OCI-LY7 (cell line): ENCODE measurements around the gene CCDC32. TPM values are rescaled to one million over a fixed set of nuclear protein-coding genes. Genes with fewer than 3 reads are reported as not detected.
A peak's percentile ranks its signal among the peaks of the same experiment; 100 is the strongest.

Experiments used
- BruUV-seq: library from RNA; stranded (reverse); fragments of 400-500 nt; replicated peaks from 2 replicates; lab custom pipeline; 2021; lab: Mats Ljungman, UMichigan
- CTCF ChIA-PET: fragments of 300-600 bp; sonication (Branson Sonifier 250); formaldehyde crosslinking; loops from one replicate; lab custom pipeline; 2022; ENCODE audit warnings: antibody characterized with exemption; ENCODE audit not compliant: unreplicated experiment; lab: Charles Lee
- POLR2A ChIA-PET: fragments of 300-600 bp; sonication (Branson Sonifier 250); formaldehyde crosslinking; loops from one replicate; lab custom pipeline; 2022; ENCODE audit warnings: antibody characterized with exemption; lab: Charles Lee
- DNase-seq: peaks from one replicate; pipeline ENCODE4 v3.0.0-alpha.2; 2015; ENCODE audit warnings: low spot score
- H2AFZ ChIP-seq: fragments of 200-600 bp; sonication (generic), shearing (Covaris generic); 2 replicates; pipeline ENCODE4 v1.6.1; 2014; ENCODE audit warnings: mild to moderate bottlenecking, antibody characterized with exemption, low read length, moderate library complexity
- H3K27ac ChIP-seq: fragments of 200-600 bp; sonication (generic); 2 replicates; pipeline ENCODE4 v1.5.1; 2014; ENCODE audit warnings: mixed run types, low read depth, mild to moderate bottlenecking, moderate library complexity, low read length, inconsistent platforms; ENCODE audit not compliant: poor library complexity, severe bottlenecking
- H3K36me3 ChIP-seq: fragments of 200-600 bp; sonication (generic); 2 replicates; pipeline ENCODE4 v1.6.1; 2014; ENCODE audit warnings: mild to moderate bottlenecking, antibody characterized with exemption, low read length, moderate library complexity, mixed read lengths; ENCODE audit not compliant: insufficient read depth
- H3K4me1 ChIP-seq: fragments of 200-600 bp; sonication (generic); 2 replicates; pipeline ENCODE4 v1.5.1; 2014; ENCODE audit warnings: mild to moderate bottlenecking, low read length; ENCODE audit not compliant: insufficient read depth, poor library complexity, severe bottlenecking
- H3K4me2 ChIP-seq: fragments of 200-600 bp; sonication (generic); 2 replicates; pipeline ENCODE4 v1.6.1; 2014; ENCODE audit warnings: mild to moderate bottlenecking, low read length
- H3K4me3 ChIP-seq: fragments of 200-600 bp; sonication (generic); 2 replicates; pipeline ENCODE4 v1.5.1; 2014; ENCODE audit warnings: mild to moderate bottlenecking, low read depth, low read length; ENCODE audit not compliant: poor library complexity, severe bottlenecking
- H3K79me2 ChIP-seq: fragments of 200-600 bp; sonication (generic); 2 replicates; pipeline ENCODE4 v1.6.1; 2016; ENCODE audit warnings: low read depth, mild to moderate bottlenecking, low read length, moderate library complexity, mixed read lengths; ENCODE audit not compliant: insufficient read depth
- H3K9me2 ChIP-seq: fragments of 200-600 bp; sonication (generic); 2 replicates; pipeline ENCODE4 v1.6.1; 2016; ENCODE audit warnings: mild to moderate bottlenecking, low read length, mixed read lengths; ENCODE audit not compliant: insufficient read depth
- H3K9me3 ChIP-seq: fragments of 200-600 bp; sonication (generic); 2 replicates; pipeline ENCODE4 v1.6.1; 2014; ENCODE audit warnings: mild to moderate bottlenecking, mixed run types, low read length, mixed read lengths
- H4K20me1 ChIP-seq: fragments of 200-600 bp; sonication (generic); 2 replicates; pipeline ENCODE4 v1.6.1; 2014; ENCODE audit warnings: mild to moderate bottlenecking, antibody characterized with exemption, low read length, moderate library complexity, mixed read lengths; ENCODE audit not compliant: insufficient read depth
- CTCF ChIP-seq: fragments of 200-600 bp; sonication (generic); conservative IDR thresholded peaks from 2 replicates; pipeline ENCODE4 v1.5.1; 2014; ENCODE audit warnings: mild to moderate bottlenecking, antibody characterized with exemption, low read length, moderate library complexity, mixed read lengths
- EZH2phosphoT487 ChIP-seq: fragments of 200-600 bp; sonication (generic); IDR thresholded peaks from 2 replicates; pipeline ENCODE4 v1.6.1; 2018; ENCODE audit warnings: low read depth, borderline replicate concordance, mild to moderate bottlenecking, mixed run types, antibody characterized with exemption, low read length, moderate library complexity, mixed read lengths
- intact Hi-C: fragments of 100-400 bp; cut with micrococcal nuclease; formaldehyde crosslinking; loops from one replicate; pipeline ENCODE4 v1.10.0; 2022; ENCODE audit not compliant: unreplicated experiment
- small RNA-seq: library from RNA; depleted of rRNA; stranded (forward); fragments of <200 nt; gene quantifications from one replicate; pipeline ENCODE3, GENCODE V24; 2014
- total RNA-seq, 2 experiments: library from RNA; depleted of rRNA in 1 of 2; stranded (reverse); fragments of >200 nt in 1 of 2; shearing (Covaris generic) in 1 of 2; gene quantifications; 2 replicates each; pipeline ENCODE4 v1.2.3, GENCODE V29; 2014 to 2022

CCDC32 gene
- total RNA-seq, 2 experiments from 2014 or later, result 10.3 to 14.3 TPM

DNA sequence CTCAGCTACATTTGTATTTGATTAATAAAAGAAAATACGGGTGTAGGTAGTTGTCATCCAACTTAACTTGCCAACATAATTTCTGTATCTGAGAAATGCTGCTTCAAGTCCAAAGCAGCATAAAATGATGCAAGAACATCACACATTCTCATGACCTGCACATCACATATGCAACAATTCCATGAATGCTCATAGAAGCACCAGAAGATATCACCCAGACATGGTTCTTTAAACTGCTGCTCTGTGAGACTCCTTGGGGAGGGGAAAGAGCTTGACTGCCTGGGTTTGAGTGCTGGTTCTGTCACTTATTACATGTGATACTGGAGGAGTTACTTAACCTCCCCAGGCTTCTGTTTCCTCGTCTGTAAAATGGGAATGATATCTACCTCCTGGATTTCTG is 54.6 kb downstream of the CCDC32 start:
- ChIA-PET POLR2A (no interaction called here), CTCF (no interaction called here)
- BruUV-seq, result no TSS peak
- H3K9me2 ChIP-seq, result no peaks in the 10 kb centered on the region
- H3K4me1 ChIP-seq, result no peaks in the 10 kb centered on the region
- H3K9me3 ChIP-seq, result no peaks in the 10 kb centered on the region
- no peaks in the 10 kb centered on the region for H3K36me3 ChIP-seq
- H3K79me2 ChIP-seq, result no peaks in the 10 kb centered on the region
- H3K4me2 ChIP-seq, result no peak overlapping the region
- H3K27ac ChIP-seq, result no peak overlapping the region
- H4K20me1 ChIP-seq, result no peaks in the 10 kb centered on the region
- DNase-seq, result no peak
- intact Hi-C loops, result loop anchor here (10.0 kb wide), 1 partner anchor 275 kb away; no protein-coding TSS in a partner anchor
- TF ChIP-seq CTCF (no peak), EZH2phosphoT487 (no peak)
- no peak overlapping the region for H3K4me3 ChIP-seq
- H2AFZ ChIP-seq, result no peak overlapping the region

GRCh38 chr15:40508216-40508615 is 56.6 kb downstream of the CCDC32 start:
- Histone ChIP-seq H3K4me3 (no peak overlapping the region), H2AFZ (no peak overlapping the region), H3K9me2 (no peaks in the 10 kb centered on the region), H3K36me3 (no peaks in the 10 kb centered on the region), H3K79me2 (no peaks in the 10 kb centered on the region), H3K27ac (no peak overlapping the region), H3K4me1 (no peaks in the 10 kb centered on the region), H3K9me3 (no peaks in the 10 kb centered on the region), H3K4me2 (no peak overlapping the region), H4K20me1 (no peaks in the 10 kb centered on the region)
- BruUV-seq, result no TSS peak
- intact Hi-C loops, result no loop called here
- DNase-seq, result no peak
- ChIA-PET POLR2A (no interaction called here), CTCF (no interaction called here)
- TF ChIP-seq EZH2phosphoT487, result no peak
- TF ChIP-seq CTCF, result no peak

- CTCF ChIA-PET, result no interaction called here
- no peak overlapping the region for H3K4me3 ChIP-seq
- DNase-seq, result peak; percentile 46
- H3K4me1 ChIP-seq, result no peaks in the 10 kb centered on the region
- H2AFZ ChIP-seq, result no peak overlapping the region
- POLR2A ChIA-PET, result no interaction called here
- H3K4me2 ChIP-seq, result no peak overlapping the region
- BruUV-seq, result no TSS peak
- H3K9me2 ChIP-seq, result no peaks in the 10 kb centered on the region
- H3K36me3 ChIP-seq, result no peaks in the 10 kb centered on the region
- H3K27ac ChIP-seq, result no peak overlapping the region
- intact Hi-C loops, result no loop called here
- peak; percentile 65 for TF ChIP-seq CTCF
- TF ChIP-seq EZH2phosphoT487, result no peak
- no peaks in the 10 kb centered on the region for H4K20me1 ChIP-seq
- H3K79me2 ChIP-seq, result no peaks in the 10 kb centered on the region
- no peaks in the 10 kb centered on the region for H3K9me3 ChIP-seq
Measured at GRCh38 chr15:40506964-40507571, 57.8 kb downstream of the CCDC32 start.

Small RNAs within 50 kb of the gene (small RNA-seq; reads per million reads assigned to genes)
- not detected for gene RF00017
- not detected for gene RNU6-516P

Other genes with a start within 250 kb of the CCDC32 start
- 1.1 and 3.3 TPM in 2 replicates for gene INAFM2, start 241.3 kb downstream of the CCDC32 start, total RNA-seq (2014; rRNA removed; shearing (Covaris generic))
- gene INAFM2, start 241.3 kb downstream of the CCDC32 start, total RNA-seq (2022), result 4.4 and 5.3 TPM in 2 replicates
- gene CCDC9B, start 224.1 kb downstream of the CCDC32 start, total RNA-seq (2014; rRNA removed; shearing (Covaris generic)), result 0.15 TPM in 1 of 2 replicates, not detected in the other
- gene CCDC9B, start 224.1 kb downstream of the CCDC32 start, total RNA-seq (2022), result 1.4 TPM in 2 replicates
- gene PHGR1, start 214.0 kb downstream of the CCDC32 start, total RNA-seq (2014; rRNA removed; shearing (Covaris generic)), result not detected in 2 replicates
- not detected in 2 replicates for gene PHGR1, start 214.0 kb downstream of the CCDC32 start, total RNA-seq (2022)
- gene DISP2, start 206.8 kb downstream of the CCDC32 start, total RNA-seq (2014; rRNA removed; shearing (Covaris generic)), result 0.03 and 0.08 TPM in 2 replicates
- 0.25 and 0.26 TPM in 2 replicates for gene DISP2, start 206.8 kb downstream of the CCDC32 start, total RNA-seq (2022)
- 71.3 and 89.6 TPM in 2 replicates for gene KNSTRN, start 182.3 kb downstream of the CCDC32 start, total RNA-seq (2014; rRNA removed; shearing (Covaris generic))
- 106 TPM in 2 replicates for gene KNSTRN, start 182.3 kb downstream of the CCDC32 start, total RNA-seq (2022)
- 16.4 and 20.6 TPM in 2 replicates for gene IVD, start 159.2 kb downstream of the CCDC32 start, total RNA-seq (2014; rRNA removed; shearing (Covaris generic))
- gene IVD, start 159.2 kb downstream of the CCDC32 start, total RNA-seq (2022), result 57.2 and 67.3 TPM in 2 replicates
- 14.6 and 15.0 TPM in 2 replicates for gene BAHD1, start 124.1 kb downstream of the CCDC32 start, total RNA-seq (2014; rRNA removed; shearing (Covaris generic))
- 22.3 TPM in 2 replicates for gene BAHD1, start 124.1 kb downstream of the CCDC32 start, total RNA-seq (2022)
- 5.6 and 7.3 TPM in 2 replicates for gene CHST14, start 94.1 kb downstream of the CCDC32 start, total RNA-seq (2014; rRNA removed; shearing (Covaris generic))
- 13.6 and 15.3 TPM in 2 replicates for gene CHST14, start 94.1 kb downstream of the CCDC32 start, total RNA-seq (2022)
- 26.4 and 27.7 TPM in 2 replicates for gene RPUSD2, start 4.3 kb upstream of the CCDC32 start, total RNA-seq (2014; rRNA removed; shearing (Covaris generic))
- gene RPUSD2, start 4.3 kb upstream of the CCDC32 start, total RNA-seq (2022), result 15.7 and 18.9 TPM in 2 replicates
- gene KNL1, start 29.2 kb upstream of the CCDC32 start, total RNA-seq (2014; rRNA removed; shearing (Covaris generic)), result 51.3 and 66.9 TPM in 2 replicates
- 58.7 and 62.3 TPM in 2 replicates for gene KNL1, start 29.2 kb upstream of the CCDC32 start, total RNA-seq (2022)
- 45.8 and 61.9 TPM in 2 replicates for gene RAD51, start 130.1 kb upstream of the CCDC32 start, total RNA-seq (2014; rRNA removed; shearing (Covaris generic))
- 86.8 and 107 TPM in 2 replicates for gene RAD51, start 130.1 kb upstream of the CCDC32 start, total RNA-seq (2022)
- 10.7 and 14.9 TPM in 2 replicates for gene RMDN3, start 190.2 kb upstream of the CCDC32 start, total RNA-seq (2014; rRNA removed; shearing (Covaris generic))
- 21.5 and 23.7 TPM in 2 replicates for gene RMDN3, start 190.2 kb upstream of the CCDC32 start, total RNA-seq (2022)
- 97.4 and 113 TPM in 2 replicates for gene GCHFR, start 199.0 kb upstream of the CCDC32 start, total RNA-seq (2014; rRNA removed; shearing (Covaris generic))
- 66.0 and 75.7 TPM in 2 replicates for gene GCHFR, start 199.0 kb upstream of the CCDC32 start, total RNA-seq (2022)
- gene C15orf62, start 204.9 kb upstream of the CCDC32 start, total RNA-seq (2014; rRNA removed; shearing (Covaris generic)), result 4.0 and 4.7 TPM in 2 replicates
- gene C15orf62, start 204.9 kb upstream of the CCDC32 start, total RNA-seq (2022), result 2.4 and 2.7 TPM in 2 replicates
- gene ZFYVE19, start 242.0 kb upstream of the CCDC32 start, total RNA-seq (2014; rRNA removed; shearing (Covaris generic)), result 24.3 and 29.3 TPM in 2 replicates
- 18.8 and 22.8 TPM in 2 replicates for gene ZFYVE19, start 242.0 kb upstream of the CCDC32 start, total RNA-seq (2022)
- gene DNAJC17, start 242.4 kb upstream of the CCDC32 start, total RNA-seq (2014; rRNA removed; shearing (Covaris generic)), result 24.2 and 39.2 TPM in 2 replicates
- gene DNAJC17, start 242.4 kb upstream of the CCDC32 start, total RNA-seq (2022), result 38.8 and 39.9 TPM in 2 replicates